ENCODE measurements around the gene SLC44A3. TPM values are rescaled to one million over a fixed set of nuclear protein-coding genes. Genes with fewer than 3 reads are reported as not detected.

Gene SLC44A3
- total RNA-seq, 1 donor from 2014 or later = 3.1 TPM

GRCh38 chr1:94799206-94799605 is 21.0 kb upstream of the SLC44A3 start:
- ATAC-seq = no peak

DNA sequence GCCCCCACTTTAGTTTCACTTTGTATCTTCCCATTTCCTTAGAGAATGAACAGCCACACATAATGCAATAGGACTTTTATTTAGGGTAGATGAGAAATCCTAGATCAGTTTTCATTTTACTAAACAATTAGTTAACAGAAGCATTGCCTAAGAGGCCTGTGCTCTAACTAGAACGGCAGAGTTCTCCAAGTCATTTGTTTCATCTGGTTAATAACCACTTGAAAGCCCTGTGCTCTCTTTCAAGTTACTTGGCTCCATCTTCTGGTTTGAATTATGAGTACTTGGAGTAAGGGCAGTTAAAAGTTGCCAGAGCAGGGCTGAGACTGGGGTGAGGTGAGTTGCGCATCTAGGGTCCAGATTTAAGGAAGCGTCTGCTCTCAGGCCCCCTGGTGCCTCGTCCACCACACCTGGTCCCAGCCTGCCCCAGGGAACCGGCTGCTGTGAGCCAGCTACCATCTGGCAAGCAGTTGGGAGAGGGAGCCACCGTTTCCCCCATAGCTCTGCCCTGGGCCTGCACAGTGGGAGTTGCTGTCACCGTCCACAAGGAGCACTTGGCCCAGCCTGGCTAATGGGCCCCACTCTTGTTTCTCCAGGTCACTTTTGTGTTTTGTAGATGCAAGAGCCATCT is 18.1 kb upstream of the SLC44A3 start:
- DNase-seq (ENCODE audit: low spot score) (no peak), ATAC-seq (peak; percentile 77)

More at GRCh38 chr1:94799206-94799605, 21.0 kb upstream of the SLC44A3 start:
- no peak for DNase-seq (ENCODE audit: low spot score)

GRCh38 chr1:94803106-94803505 is 17.1 kb upstream of the SLC44A3 start:
- ATAC-seq (no peak), DNase-seq (ENCODE audit: low spot score) (no peak)

- DNase-seq (ENCODE audit: low spot score) (no peak), ATAC-seq (peak; percentile 29)
These were observed 16.4 kb upstream of the SLC44A3 start for GRCh38 chr1:94803517-94804441.

GRCh38 chr1:94804442-94804837 is 15.7 kb upstream of the SLC44A3 start:
- ATAC-seq (no peak), DNase-seq (ENCODE audit: low spot score) (no peak)

DNA sequence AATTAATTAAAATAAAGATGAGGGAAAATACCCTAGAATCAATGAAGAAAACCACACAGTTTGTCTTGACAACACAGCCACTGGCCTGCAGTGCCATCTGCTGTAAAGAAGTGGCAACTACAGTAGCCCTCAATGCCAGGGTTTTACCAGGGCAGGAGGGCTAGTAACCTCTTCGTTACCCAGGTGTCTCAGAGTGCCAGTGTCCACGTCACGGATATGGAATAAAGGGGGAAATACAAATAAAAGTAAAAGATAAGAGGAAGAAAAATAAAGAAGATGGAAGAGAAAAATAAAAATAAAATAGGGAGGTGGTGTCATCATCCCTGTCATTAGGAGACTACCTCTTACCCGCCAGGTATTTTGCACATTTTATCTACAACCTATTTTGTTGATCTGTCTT is 14.2 kb upstream of the SLC44A3 start:
- peak; percentile 57 for DNase-seq (ENCODE audit: low spot score)
- ATAC-seq = peak; percentile 87

- DNase-seq (ENCODE audit: low spot score) = no peak
- ATAC-seq = no peak
These were observed 13.7 kb upstream of the SLC44A3 start for GRCh38 chr1:94806441-94806871.

- DNase-seq (ENCODE audit: low spot score) = no peak
- no peak for ATAC-seq
These were observed 12.2 kb upstream of the SLC44A3 start for GRCh38 chr1:94807742-94808491.

DNA sequence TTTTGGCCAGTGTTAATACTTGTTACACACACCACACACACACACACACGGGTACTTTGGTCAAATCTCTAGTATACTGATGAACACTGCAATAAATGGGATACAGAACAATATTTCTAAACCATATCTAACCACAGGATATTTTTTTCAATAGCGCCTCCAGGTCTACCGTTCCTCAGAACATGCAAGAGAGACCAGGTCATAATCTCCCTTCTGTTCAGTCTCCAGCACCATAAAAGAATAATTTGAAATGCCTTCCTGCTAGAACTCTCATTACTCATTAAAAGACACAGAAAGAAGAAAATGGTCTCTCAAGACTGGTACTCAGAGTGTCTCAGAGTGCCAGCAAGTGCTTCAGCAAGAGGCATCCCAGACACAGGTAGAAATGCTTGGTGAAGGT is 11.5 kb upstream of the SLC44A3 start:
- ATAC-seq = no peak
- no peak for DNase-seq (ENCODE audit: low spot score)

GRCh38 chr1:94812985-94813384 is 7.2 kb upstream of the SLC44A3 start:
- ATAC-seq (no peak), DNase-seq (ENCODE audit: low spot score) (no peak)

DNA sequence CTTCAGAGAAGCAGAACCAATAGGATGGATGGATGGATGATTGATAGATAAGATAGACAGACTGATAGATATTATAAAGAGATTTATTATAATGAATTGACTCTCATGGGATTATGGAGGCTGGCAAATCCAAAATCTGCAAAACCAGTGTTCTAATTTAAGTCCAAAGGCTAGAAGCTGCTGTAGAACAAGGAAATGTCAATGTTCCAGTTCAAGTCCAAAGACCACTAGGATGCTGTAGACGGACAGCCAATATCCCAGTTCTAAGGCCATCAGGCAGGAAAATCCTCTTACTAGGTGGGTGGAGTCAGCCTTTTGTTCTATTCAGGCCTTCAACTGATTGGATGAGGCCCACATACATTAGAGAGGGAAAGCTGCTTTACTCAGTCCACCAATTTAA is 4.1 kb upstream of the SLC44A3 start:
- DNase-seq (ENCODE audit: low spot score) = no peak
- ATAC-seq = no peak

DNA sequence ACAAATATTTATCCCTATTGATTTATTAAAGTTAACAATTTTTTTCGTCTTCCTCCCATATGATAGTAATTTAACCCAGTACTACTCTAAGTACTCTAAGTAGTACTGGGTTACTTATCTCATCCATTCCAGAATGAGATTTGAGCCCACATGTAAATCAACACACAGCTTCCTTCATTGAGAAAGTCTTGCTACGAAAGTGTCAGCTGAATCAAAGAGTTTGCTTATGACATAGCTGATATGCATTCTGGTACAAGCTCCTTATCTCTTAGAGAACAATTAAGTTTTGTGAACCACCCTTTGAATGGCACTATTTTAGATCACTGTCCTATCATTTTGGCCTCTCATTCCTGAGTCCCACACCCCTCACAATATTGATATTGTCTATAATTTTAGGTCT is 2.4 kb upstream of the SLC44A3 start:
- ATAC-seq (no peak), DNase-seq (ENCODE audit: low spot score) (no peak)

- DNase-seq (ENCODE audit: low spot score) (no peak), ATAC-seq (peak; percentile 4)
These were observed 766 bp upstream of the SLC44A3 start for GRCh38 chr1:94819238-94819944.

GRCh38 chr1:94820936-94821335 is 779 bp downstream of the SLC44A3 start:
- peak; percentile 12 for ATAC-seq

GRCh38 chr1:94821636-94822305 is 1.6 kb downstream of the SLC44A3 start:
- no peak for DNase-seq (ENCODE audit: low spot score)
- ATAC-seq = peak; percentile 21

More at GRCh38 chr1:94820936-94821335, 779 bp downstream of the SLC44A3 start:
- no peak for DNase-seq (ENCODE audit: low spot score)

DNA sequence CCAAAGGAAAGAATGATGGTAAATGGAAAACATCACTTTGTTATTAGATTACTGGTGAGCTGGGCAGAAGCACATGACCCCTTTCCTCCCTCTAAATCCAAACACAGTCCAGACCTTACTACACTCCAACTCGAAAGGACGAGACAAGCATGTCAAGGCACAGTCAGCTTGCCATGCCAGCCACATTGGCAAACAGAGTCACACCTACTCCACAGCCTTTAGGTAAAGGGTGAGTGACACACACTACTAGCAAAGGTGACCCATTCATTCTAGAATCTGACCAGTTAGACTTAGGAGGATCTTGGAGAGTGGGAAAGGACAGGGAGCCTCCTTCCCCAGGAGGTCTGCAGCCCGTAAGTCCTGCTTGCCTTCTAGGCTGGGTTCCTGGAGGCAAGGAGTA is 3.0 kb downstream of the SLC44A3 start:
- DNase-seq (ENCODE audit: low spot score) = no peak
- no peak for ATAC-seq

- ATAC-seq (no peak), DNase-seq (ENCODE audit: low spot score) (no peak)
These were observed 5.8 kb downstream of the SLC44A3 start for GRCh38 chr1:94825936-94826335.

DNA sequence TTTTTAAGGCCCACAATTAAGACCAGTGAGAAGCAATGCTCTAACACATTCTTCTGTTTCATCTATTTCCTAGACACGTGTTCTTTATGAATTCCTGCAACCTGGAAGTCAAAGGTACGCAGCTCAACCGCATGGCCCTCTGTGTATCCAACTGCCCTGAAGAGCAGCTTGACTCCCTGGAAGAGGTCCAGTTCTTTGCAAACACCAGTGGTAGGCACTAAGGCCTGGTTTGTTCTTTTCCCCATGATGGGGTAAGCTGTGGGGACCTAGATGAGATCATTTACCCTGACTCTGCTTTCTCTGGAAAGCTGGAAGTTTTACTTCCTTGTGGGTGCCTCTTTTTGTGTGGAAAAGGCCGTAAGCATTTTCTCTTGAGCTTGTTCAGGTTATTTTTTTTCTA is 7.3 kb downstream of the SLC44A3 start:
- DNase-seq (ENCODE audit: low spot score) = no peak
- ATAC-seq = no peak

- DNase-seq (ENCODE audit: low spot score) (no peak), ATAC-seq (no peak)
These were observed 8.1 kb downstream of the SLC44A3 start for GRCh38 chr1:94828251-94828650.

- ATAC-seq = no peak
These were observed 11.5 kb downstream of the SLC44A3 start for GRCh38 chr1:94831641-94832040.

More at GRCh38 chr1:94831641-94832040, 11.5 kb downstream of the SLC44A3 start:
- DNase-seq (ENCODE audit: low spot score) = no peak

Data from left lobe of liver (tissue), 2 donors.